HuH-7 (cell line): ENCODE measurements around the gene THBS2.
"Not testable (repeated sequence)": the region's sequence is repeated elsewhere in the genome, so short reads cannot be mapped to it uniquely, and the experiment has no call there.

ENCODE experiments used
- DNase-seq: peaks from one replicate; pipeline ENCODE4 v3.0.0; 2011; ENCODE audit warnings: low spot score

Gene THBS2

DNA sequence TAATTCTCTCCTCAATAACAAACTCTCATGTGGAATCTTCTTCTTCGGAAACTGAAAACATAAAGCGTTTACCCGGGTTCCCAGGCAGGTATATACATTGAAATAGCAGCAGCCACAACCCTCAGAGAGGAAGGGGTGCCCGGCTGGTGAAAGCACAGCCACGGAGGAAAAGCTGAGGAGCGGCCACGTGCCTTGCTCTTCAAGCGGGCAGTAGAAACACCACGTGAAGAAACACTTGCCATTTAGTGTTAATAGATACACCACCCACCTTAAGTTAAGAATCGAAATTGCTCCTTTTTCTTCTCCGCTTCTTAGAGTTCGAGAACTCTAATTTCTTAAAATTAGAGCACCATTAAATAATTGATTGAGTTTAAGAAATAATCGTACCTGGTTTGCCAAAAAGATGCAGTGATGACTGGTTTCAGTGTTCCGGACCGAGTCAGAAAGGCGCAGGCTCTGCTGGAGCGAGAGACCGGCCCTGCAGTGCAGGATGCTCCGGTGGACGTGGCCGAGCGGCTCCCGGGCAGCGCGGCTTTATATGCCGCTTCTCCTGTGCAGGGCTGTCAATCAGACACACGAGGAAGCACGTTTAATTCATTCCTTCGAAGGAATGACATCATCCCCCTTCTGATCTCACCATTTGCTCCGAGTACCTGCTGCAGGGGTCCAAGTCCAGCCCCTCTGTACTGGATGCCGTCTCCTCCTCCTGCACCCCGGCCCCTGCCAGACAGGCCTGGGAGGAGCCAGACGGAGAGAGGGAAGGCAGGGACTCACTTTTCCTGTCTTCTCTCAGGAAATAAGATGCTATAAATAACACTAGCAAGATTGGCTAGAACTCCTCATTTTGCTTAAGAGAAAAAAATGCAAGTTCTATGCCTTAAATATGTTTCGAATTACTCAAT is at the start of gene THBS2:
Gene THBS2, minus strand, starts transcription at position 510 of the 902 bp plus-strand sequence. CDS start 3,062 bp downstream, outside the sequence.
- no peak for DNase-seq

DNA sequence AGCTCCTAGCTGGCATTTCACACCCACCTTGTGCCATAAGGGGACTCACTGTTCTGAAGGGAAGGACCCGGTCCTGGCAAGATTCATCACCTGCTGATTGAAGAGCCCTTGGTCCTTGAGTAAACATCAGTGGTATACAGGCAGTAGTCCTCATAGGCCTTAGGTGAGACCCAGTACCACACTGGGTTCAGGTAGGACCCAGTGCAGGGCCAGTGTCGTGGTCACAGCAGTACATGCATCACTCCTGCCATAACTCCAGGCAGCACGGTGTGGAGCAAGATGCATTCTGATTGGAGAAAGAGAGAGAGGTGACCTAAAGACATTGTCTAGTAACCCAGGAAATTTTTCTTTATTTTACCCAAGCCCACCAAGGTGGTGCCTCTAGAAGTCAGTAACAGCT is 49.1 kb upstream of the THBS2 start:
- no peak for DNase-seq

DNA sequence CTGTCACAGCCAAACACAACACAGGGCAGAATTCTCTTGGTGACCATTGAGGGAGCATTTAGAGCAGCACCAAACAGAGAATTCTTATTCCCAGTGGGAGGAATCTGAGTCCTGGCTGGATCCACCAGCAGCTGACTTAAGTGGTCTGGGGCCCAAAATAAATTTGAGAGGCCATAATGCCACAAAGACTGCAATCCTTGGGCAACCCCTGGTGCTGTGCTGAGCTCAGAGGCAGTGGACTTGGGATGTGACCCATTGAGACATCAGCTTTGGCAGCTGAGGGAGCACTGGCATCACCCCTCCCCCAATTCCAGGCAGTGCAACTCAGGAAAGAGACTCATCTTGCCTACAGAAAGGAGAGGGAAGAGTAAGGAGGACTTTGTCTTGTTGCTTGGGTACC is 48.6 kb upstream of the THBS2 start:
- no peak for DNase-seq

DNA sequence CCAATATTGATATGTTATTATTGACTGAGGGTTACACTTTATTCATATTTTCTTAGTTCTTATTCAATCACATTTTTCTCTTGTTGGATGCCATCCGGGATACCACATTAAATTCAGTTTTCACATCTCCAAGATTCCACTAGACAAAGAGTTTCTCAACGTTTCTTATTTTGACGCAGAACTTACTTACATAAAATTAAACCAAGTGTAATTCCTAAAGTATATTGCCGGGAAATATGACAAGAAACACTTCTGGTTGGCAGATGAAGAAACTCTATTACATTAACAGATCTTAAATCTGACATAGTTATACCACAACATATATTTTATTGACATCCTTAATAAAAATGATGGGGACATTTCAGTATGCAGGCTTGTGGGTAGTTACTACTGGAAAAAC is 47.3 kb upstream of the THBS2 start:
- DNase-seq, result no peak

DNA sequence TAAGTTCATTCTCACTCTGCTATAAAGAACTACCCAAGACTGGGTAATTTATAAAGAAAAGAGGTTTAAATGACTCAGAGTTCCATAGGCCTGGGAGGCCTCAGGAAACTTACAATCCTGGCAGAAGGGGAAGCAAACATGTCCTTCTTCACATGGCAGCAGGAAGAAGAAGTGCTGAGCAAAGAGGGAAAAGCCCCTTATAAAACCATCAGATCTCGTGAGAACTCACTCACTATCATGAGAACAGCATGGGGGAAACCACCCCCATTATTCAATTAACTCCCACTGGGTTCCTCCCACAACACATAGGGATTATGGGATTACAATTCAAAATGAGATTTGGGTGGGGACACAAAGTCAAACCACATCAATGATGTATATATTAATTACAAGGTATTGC is 45.0 kb upstream of the THBS2 start:
- DNase-seq, result not testable (repeated sequence)

DNA sequence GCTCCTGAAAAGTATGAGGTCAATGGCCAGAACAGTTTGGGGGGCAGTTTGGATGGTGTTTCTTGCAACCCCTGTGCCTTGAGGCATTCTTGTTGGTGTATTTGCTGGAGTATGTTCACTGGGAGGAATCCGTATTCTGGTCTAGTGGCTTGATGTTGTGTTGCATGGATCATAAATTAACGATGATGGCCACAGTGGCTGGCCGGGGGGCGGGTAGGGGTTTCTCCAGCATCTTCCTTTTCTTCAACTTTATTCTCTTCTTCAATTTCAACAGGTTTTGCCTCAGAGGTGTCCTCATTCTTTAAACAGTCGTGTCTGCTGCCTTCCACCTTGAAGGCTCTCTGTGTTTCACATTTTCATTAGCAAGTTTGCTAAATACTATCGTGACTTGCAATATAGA is 43.0 kb upstream of the THBS2 start:
- no peak for DNase-seq

DNA sequence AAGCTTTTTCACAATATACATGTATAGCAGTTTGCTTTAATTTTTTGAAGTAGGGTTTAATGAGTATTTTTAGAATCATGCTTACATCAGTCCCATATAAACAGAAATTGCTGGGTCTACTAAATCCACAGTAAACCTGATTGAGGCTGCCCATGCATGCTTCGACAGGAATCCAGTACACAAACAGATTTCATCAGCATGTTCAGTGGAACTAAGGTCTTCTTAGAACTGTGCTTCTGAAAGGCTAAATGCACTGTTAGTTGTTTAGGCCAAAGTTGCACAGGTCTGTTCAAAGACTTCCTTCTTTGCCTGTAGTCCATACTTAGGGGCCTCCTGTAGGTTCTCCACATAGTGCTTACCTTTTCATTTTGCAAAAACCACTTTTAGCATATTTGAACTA is 42.5 kb upstream of the THBS2 start:
- DNase-seq, result no peak

DNA sequence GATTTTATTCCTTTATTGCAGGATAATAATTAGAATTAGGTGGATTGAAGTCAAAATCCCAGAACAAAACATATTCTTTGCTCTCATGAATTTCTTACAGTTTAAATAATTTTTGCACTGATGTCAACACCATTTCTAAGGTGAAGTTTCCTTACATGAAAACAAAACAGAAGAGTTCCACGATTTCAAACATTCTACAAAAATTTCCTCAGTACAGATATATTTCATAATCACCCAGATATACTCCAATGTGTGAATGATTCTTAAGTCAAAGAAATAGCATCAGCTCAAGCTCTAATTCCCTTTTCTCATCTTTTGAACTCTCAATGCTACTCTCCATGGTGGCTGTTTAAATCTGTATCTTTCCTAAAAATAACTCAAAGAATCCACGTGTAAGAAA is 39.5 kb upstream of the THBS2 start:
- no peak for DNase-seq

DNA sequence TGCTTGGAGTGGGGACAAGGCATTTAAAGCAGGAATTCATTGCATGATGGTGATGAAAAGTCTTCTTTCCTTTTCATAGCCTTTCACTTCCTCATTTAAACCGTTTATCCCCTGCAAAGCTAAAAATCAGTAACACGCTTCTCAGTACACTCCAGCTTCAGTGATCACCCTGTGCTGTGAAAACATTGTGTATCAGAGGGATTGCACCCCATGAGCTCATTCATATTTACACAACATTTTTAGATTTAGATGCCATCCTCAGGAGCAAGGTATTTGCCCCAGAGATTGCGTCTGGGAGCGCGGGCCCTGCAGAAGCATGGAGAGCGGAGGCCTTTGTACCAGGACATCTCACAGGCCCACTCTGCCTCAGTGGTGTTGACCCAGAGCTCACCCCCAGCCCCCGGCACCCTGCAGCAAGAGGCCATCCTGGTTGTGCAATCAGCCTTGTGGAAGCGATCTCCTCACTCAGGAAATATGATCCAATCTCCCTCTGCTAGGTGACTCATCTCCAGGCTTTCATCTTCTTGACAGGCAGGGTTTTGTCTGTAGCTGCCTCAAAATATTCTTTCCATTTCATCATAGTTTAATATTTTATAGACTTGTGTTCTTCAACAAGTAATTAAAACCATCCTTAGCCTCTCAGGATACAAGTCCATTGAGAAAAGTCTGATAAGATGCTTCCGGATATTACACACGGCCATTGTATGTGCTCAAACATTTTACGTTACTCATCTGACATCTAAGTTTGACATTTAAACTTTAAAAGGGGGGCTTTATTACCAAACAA is 38.9 kb upstream of the THBS2 start:
- no peak for DNase-seq

DNA sequence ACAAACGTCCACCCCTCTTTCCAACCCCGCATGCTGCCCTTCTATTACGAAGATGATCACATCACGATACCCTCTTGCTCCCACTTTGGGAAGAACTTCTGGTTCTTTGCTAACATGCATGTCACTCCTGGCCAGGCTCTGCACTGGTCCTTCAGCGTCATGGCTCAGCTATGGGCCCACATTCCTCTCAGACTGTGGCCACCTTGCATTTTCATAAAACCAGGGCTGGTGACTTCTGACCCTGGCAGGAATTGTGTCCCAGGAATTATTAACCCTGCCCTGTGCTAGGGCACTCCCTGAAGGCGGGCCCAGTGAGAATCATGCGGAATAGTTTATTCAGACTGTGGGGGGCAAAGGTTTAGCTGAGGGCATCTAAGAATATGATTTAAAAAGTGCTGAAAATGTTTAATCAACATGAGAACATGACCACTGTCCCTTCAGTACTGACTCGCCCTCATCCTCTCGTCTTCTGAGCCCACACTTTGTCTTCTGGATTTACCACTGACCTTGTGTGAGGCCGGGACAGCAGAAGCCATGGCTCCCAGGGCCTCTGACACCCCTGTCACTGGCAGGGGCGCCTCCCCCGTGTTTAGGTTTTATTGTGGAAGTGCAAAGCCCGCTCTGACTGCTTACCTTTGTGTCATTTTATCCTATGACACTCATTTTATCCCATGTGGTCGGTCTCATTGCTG is 38.1 kb upstream of the THBS2 start:
- DNase-seq, result no peak

DNA sequence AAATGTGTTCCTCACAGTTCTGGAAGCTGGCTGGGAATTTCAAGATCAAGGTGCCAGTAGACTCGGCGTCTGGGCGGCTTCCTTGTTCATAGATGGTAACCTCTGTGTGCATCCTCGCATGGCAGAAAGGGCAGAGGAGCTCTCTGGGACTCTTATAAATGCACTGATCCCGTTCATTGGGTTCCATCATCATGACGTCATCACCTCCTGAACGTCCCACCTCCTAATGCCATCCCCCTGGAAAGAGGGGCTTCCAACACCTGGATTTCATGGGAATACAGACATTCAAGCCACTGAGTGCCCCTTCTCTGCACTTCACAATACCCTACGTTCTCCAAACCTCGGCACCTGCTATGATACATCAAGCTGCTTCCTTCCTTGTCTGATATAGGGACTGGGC is 37.5 kb upstream of the THBS2 start:
- DNase-seq, result no peak

DNA sequence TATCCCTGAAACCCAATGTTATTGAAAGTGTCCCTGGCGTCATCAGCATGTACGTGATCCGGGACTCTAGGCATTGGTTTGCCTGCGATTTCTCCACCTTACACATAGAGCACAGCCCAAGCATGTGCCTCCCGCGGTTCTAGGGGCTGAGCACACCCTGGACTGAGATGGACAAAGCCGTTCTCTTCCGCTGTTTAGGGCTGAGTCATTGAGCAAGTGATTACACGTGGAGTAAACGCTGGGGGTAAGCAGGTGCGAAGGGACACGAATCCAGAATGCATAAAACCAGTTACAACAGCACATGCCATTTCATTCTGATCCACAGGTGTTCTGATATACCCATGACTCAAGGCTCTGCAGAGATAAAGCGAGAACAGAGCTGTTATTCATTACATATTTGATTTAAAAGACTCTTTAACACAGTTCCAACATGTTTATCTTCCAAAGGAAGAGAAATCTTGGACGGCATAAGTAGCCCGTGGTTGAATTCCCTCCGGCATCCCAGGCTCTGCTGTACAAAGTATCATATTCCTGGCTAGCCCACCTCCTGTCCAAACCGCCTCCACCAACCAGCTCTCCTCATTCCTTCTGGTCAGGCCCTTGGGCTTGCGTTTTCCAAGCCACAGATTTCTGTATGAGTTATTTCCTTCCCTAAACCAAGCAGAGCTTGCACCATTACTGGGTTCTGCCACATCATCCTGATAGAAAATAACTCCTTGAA is 36.1 kb upstream of the THBS2 start:
- DNase-seq, result no peak

DNA sequence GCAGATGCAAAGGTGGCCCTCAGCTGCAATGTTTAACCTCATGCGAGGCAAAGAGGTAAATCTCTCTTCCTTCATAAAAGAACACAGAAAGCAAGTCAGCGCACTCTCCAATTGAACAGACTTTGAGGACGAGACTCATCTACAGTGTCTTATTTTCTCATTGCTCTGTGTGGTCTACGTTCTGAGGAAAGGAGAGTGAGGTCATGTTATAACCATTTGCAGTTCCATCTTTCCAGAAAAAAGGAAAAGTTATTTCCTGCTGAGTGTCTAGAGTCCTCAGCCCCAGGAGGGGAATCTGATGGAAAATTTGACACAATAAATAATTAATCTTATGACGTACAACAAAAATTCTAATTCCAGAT is 35.6 kb upstream of the THBS2 start:
- DNase-seq, result no peak

DNA sequence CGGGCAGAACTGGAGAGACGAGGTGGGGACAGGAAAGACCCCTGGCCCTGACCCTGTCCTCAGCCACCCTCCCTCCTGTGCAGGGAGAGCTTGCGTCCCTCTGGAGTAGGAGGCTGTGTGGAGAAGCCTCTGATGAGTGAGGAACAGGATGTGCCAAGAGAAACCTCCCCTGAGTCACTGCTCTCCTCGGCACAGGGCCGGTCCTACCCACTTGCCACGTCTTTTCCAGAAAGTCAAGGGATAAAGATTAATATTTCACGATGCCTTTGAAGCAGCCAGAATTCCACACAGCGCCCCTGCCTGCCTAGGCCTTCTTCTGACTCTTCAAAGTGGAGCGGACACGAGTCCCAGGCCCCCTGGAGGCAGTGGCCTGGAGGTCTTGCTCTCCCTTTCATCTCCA is 34.9 kb upstream of the THBS2 start:
- DNase-seq, result no peak

DNA sequence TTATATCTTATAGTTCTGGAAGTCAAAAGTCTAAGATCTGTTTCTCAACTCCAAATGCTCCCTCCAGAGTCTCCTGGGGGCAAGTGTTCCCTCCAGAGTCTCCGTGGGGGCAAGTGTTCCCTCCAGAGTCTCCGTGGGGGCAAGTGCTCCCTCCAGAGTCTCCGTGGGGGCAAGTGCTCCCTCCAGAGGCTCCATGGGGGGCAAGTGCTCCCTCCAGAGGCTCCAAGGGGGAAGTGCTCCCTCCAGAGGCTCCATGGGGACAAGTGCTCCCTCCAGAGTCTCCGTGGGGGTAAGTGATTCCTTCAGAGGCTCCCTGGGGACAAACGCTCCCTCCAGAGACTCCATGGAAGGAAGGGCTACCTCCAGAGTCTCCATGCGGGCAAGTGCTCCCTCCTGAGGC is 34.0 kb upstream of the THBS2 start:
- DNase-seq, result no peak

DNA sequence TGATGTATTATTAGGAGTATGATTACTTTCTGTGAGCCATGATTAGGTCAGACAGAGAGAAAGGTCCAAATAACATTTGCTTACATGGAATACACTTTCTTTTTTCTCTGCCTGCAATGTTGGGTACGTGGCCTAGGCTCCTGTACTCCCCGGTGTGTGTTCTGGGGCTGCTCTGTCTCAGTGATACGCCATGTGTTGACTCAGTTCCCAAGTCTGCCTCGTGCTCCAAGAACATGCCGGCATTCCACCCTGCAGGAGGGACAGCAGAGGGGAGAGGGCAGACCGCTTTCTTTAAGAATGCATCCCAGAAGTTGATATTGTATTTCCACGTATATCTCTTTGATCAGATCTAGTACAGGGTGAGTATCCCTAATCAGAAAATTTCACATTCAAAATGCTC is 33.3 kb upstream of the THBS2 start:
- no peak for DNase-seq

DNA sequence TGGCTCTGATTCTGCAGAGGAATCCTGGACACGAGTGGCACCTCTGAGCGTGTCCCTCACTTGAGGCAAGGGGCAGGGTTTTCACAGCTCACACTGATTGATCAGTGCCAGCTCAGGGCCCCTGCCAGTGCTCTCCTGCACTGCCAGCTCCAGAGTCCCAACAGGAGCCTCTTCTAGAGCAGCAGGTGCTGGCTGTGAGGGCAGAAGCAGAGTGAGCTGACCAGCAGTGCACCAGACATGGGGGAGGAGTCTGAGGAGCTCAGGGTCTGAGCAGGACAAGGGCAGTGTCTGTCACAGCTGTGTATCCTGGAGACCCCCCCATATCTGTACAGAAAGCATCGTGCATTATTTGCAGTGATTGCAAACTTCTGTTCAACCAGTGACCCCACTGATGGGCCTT is 31.5 kb upstream of the THBS2 start:
- DNase-seq, result no peak

DNA sequence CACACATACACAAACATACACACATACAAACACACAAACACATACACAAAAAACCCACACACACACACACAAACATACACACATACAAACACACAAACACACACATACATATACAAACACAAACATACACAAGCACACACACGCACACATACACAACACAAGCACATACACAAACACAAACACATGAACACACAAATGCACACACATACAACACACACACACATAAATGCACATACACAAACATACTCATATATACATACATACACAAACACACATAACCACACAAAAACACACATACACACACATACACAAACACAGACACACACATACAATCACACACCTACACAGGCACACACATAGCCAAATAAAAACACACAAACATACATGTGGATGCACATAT is 30.3 kb upstream of the THBS2 start:
- DNase-seq, result no peak

DNA sequence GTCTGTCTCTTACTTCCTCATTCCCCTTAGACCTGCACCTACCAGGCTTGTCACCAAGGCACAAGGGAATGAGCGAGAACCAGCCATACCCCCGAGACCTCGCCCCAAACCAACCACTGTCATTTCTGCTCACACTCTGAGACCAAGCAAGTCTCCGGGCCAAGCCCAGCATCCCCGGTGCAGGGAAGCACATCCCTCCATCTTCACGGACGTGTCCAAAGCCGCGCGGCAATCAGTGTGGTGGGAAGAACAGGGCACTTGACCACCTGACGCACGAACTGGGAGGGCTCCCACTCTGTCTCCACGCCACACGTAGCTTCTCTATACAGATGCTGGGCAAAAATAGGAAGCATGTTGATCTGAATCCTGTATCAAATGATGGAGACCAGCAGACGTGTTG is 28.4 kb upstream of the THBS2 start:
- DNase-seq, result no peak

DNA sequence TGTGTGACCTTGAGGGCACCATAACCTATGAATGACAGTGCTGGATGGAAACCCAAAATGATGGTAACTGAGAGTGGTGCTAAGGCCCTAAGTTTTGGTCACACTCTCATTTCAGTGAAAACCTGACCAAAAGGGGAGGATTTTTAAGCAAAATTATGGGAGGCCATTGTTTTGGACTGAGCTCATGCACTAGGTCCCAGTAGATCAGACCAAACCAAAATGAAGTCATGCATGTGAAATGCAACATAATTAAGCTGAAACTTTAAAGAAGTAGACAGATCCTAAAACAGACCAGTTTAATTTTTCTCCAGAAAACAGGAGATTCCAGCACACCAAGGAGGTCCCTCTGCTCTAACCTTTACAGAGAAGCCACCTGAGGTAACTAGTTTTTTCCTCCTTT is 24.0 kb upstream of the THBS2 start:
- no peak for DNase-seq

DNA sequence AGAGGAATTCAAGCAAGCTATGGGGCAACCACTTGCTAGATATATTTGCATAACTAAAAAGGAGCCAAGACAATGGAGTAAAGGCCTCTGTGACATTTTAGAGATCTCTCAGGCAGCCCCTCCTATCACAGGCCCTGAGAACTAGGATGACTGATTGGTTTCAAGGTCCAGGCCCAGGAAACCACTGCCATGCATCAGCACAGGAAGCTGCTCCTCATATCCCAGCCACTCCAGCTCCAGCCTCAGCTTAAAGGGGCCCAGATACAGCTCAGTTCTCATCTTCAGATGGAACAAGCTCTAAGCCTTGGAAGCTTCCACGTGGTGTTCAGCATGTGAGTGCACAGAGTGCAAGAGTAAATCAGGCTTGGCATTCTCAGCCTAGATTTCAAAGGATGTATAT is 21.1 kb upstream of the THBS2 start:
- no peak for DNase-seq

DNA sequence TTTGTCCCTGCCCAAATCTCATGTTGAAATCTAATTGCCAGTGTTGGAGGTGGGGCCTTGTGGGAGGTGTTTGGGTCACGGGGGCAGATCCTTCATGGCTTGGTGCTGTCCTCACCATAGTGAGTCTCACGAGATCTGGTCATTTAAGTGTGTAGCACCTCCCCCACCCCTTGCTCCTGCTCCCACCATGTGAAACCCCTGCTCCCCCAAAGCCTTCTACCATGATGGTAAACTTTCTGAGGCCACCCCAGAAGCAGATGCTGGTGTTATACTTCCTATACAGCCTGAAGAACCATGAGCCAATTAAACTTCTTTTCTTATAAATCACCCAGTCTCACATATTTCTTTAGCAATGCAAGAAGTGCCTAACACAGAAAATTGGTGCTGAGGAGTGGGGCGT is 19.9 kb upstream of the THBS2 start:
- no peak for DNase-seq
